Esophagus squamous epithelium (tissue), 5 donors: ENCODE data around the gene TMEM255B. TPM values are rescaled to one million over a fixed set of nuclear protein-coding genes. Genes with fewer than 3 reads are reported as not detected.

Experiments used
- DNase-seq: peaks from one replicate; lab custom pipeline; 2025; lab: John Stamatoyannopoulos, UW
- H3K27ac ChIP-seq, 4 donors: fragments of 200-600 bp; sonication (generic); one replicate each; pipeline ENCODE4 v1.5.1; 2016 to 2019; ENCODE audit warnings: mild to moderate bottlenecking in 1 of 4
- H3K27me3 ChIP-seq, 4 donors: fragments of 200-600 bp; sonication (generic); 1 replicate in 3 of 4; 2 replicates in 1 of 4; pipeline versions ENCODE4 v1.5.1 to v1.6.0; 2017 to 2021; ENCODE audit warnings: antibody characterized with exemption in 1 of 4
- H3K36me3 ChIP-seq, 3 donors: fragments of 200-600 bp; sonication (generic); one replicate each; pipeline ENCODE4 v1.5.1; 2016 to 2019
- H3K4me1 ChIP-seq, 3 donors: fragments of 200-600 bp; sonication (generic); one replicate each; pipeline ENCODE4 v1.5.1; 2017 to 2019
- H3K4me3 ChIP-seq, 4 donors: fragments of 200-600 bp; sonication (generic); 1 replicate in 3 of 4; 2 replicates in 1 of 4; pipeline ENCODE4 v1.5.1; 2016 to 2019; ENCODE audit warnings: mild to moderate bottlenecking in 2 of 4, moderate library complexity in 1 of 4
- H3K9me3 ChIP-seq, 3 donors: fragments of 200-600 bp; sonication (generic); one replicate each; pipeline ENCODE4 v1.5.1; 2016 to 2019
- CTCF ChIP-seq, 6 experiments: fragments of 450-650 bp in 4 of 6; fragments of 200-600 bp in 2 of 6; sonication (generic) in 2 of 6; IDR thresholded peaks; one replicate each; pipeline ENCODE4 v1.5.1; 2016 to 2019; ENCODE audit warnings: antibody characterized with exemption in 6 of 6, mild to moderate bottlenecking in 4 of 6, moderate library complexity in 4 of 6
- POLR2A ChIP-seq, 4 donors: fragments of 450-650 bp; IDR thresholded peaks; one replicate each; pipeline ENCODE4 v1.6.1; 2017; ENCODE audit warnings: antibody characterized with exemption in 4 of 4, mild to moderate bottlenecking in 4 of 4, moderate library complexity in 3 of 4
- WGBS, 2 donors: methylation state at CpG; one replicate each; pipeline ENCODE4 v1.1.5; 2018; 5-methylcytosine and 5-hydroxymethylcytosine counted together
- intact Hi-C: fragments of 100-400 bp; cut with DNase I; formaldehyde crosslinking; loops from one replicate; pipeline ENCODE4 v1.15.0; 2022
- total RNA-seq, 4 donors: library from RNA; depleted of rRNA; stranded (reverse); fragments of >200 nt; gene quantifications; one replicate each; pipeline ENCODE4 v1.1.0, GENCODE V29; 2016
- donor health status: DM: yes; HTN: yes; CAD: no.

The TMEM255B gene
- total RNA-seq, 4 donors from 2014 or later, result 0.30 to 9.2 (median 3.2) TPM; not detected in 1

- H3K27ac ChIP-seq, result no peak overlapping the region
- H3K9me3 ChIP-seq, result no peaks in the 10 kb centered on the region
- intact Hi-C loops, result no loop called here
- no peak overlapping the region for H3K4me3 ChIP-seq
- DNase-seq, result no peak
- no peak for TF ChIP-seq CTCF (IDR thresholded peaks at IDR 0.05)
- no peak for TF ChIP-seq POLR2A (IDR thresholded peaks at IDR 0.05)
- peaks cover 0 to 10% (median 0%) of the 10 kb centered on the region in 3 donors for H3K36me3 ChIP-seq
- peaks cover 0 to 4% (median 0%) of the 10 kb centered on the region in 3 donors for H3K4me1 ChIP-seq
- WGBS, 2 donors, result 35 to 38% methylated on average over 2 to 4 of the region's 4 CpGs
- H3K27me3 ChIP-seq, result peaks cover 0 to 27% (median 0%) of the 10 kb centered on the region in 4 donors
These were observed 6.5 kb downstream of the TMEM255B start for GRCh38 chr13:113765564-113765910.

- 74 to 90% methylated on average over 14 to 19 of the region's 30 CpGs for WGBS, 2 donors
- Histone ChIP-seq H3K27me3 (peaks cover 0 to 20% (median 0%) of the 10 kb centered on the region in 4 donors), H3K9me3 (no peaks in the 10 kb centered on the region), H3K27ac (no peak overlapping the region), H3K4me3 (no peak overlapping the region), H3K36me3 (peaks cover 0 to 12% (median 0%) of the 10 kb centered on the region in 3 donors), H3K4me1 (peaks cover 0 to 4% (median 0%) of the 10 kb centered on the region in 3 donors)
- TF ChIP-seq POLR2A (IDR thresholded peaks at IDR 0.05) (no peak), CTCF (IDR thresholded peaks at IDR 0.05) (no peak)
- no peak for DNase-seq
- intact Hi-C loops, result no loop called here
These were observed 7.2 kb downstream of the TMEM255B start for GRCh38 chr13:113766035-113766800.

- Histone ChIP-seq H3K36me3 (peaks cover 0 to 12% (median 0%) of the 10 kb centered on the region in 3 donors), H3K9me3 (no peaks in the 10 kb centered on the region), H3K27ac (no peak overlapping the region), H3K4me3 (no peak overlapping the region), H3K4me1 (peaks cover 0 to 4% (median 0%) of the 10 kb centered on the region in 3 donors), H3K27me3 (peaks cover 0 to 10% (median 0%) of the 10 kb centered on the region in 4 donors)
- 61 to 72% methylated on average over 2 of the region's 2 CpGs for WGBS, 2 donors
- DNase-seq, result no peak
- intact Hi-C loops, result no loop called here
- no peak for TF ChIP-seq CTCF (IDR thresholded peaks at IDR 0.05)
- TF ChIP-seq POLR2A (IDR thresholded peaks at IDR 0.05), result no peak
These were observed 8.3 kb downstream of the TMEM255B start for GRCh38 chr13:113767366-113767765.

- Histone ChIP-seq H3K4me3 (no peak overlapping the region), H3K9me3 (no peaks in the 10 kb centered on the region), H3K4me1 (peaks cover 0 to 4% (median 0%) of the 10 kb centered on the region in 3 donors), H3K27me3 (peaks cover 0 to 7% (median 0%) of the 10 kb centered on the region in 4 donors), H3K27ac (no peak overlapping the region), H3K36me3 (peaks cover 0 to 12% (median 0%) of the 10 kb centered on the region in 3 donors)
- DNase-seq, result no peak
- TF ChIP-seq POLR2A (IDR thresholded peaks at IDR 0.05), result no peak
- no peak for TF ChIP-seq CTCF (IDR thresholded peaks at IDR 0.05)
- WGBS, 2 donors, result 71 to 93% methylated on average over 7 to 13 of the region's 28 CpGs
- intact Hi-C loops, result no loop called here
These were observed 9.2 kb downstream of the TMEM255B start for GRCh38 chr13:113768018-113768905.
